Panc1 (cell line): ENCODE data around the gene VTI1A. TPM values are rescaled to one million over a fixed set of nuclear protein-coding genes. Genes with fewer than 3 reads are reported as not detected.

ENCODE experiments used
- ATAC-seq: fragments of 200-7000 bp; cut with Tn5 transposase; 2 replicates; pipeline ENCODE4 v1.9.1; 2020; ENCODE audit warnings: mild to moderate bottlenecking, moderate library complexity
- BruUV-seq: library from RNA; stranded (reverse); fragments of 400-500 nt; replicated peaks from 2 replicates; lab custom pipeline; 2021; lab: Mats Ljungman, UMichigan
- CTCF ChIA-PET: fragments of 300-600 bp; sonication (Branson Sonifier 250); formaldehyde crosslinking; loops from one replicate; lab custom pipeline; 2022; ENCODE audit warnings: antibody characterized with exemption; lab: Charles Lee
- POLR2A ChIA-PET: fragments of 300-600 bp; sonication (Branson Sonifier 250); formaldehyde crosslinking; loops from one replicate; lab custom pipeline; 2022; ENCODE audit warnings: antibody characterized with exemption; lab: Charles Lee
- DNase-seq: peaks from one replicate; pipeline ENCODE4 v3.0.0-alpha.2; 2010; ENCODE audit warnings: low read depth, low spot score
- H3K27ac ChIP-seq: 2 replicates; pipeline ENCODE4 v1.5.1; 2011; ENCODE audit warnings: mild to moderate bottlenecking, low read length, inconsistent platforms
- H3K27me3 ChIP-seq: fragments of 200-500 bp; sonication (Bioruptor generic); 2 replicates; pipeline ENCODE4 v1.6.0; 2014; ENCODE audit warnings: low read length, inconsistent platforms; ENCODE audit not compliant: control insufficient read depth, insufficient read depth
- H3K36me3 ChIP-seq: fragments of 200-500 bp; sonication (Bioruptor generic); 2 replicates; pipeline ENCODE4 v1.5.1; 2014; ENCODE audit warnings: inconsistent platforms, mild to moderate bottlenecking, low read length, moderate library complexity; ENCODE audit not compliant: control insufficient read depth, insufficient read depth
- H3K4me1 ChIP-seq: 2 replicates; pipeline ENCODE4 v1.5.1; 2011; ENCODE audit warnings: inconsistent platforms, mild to moderate bottlenecking, low read length, moderate library complexity; ENCODE audit not compliant: control insufficient read depth, insufficient read depth
- H3K4me3 ChIP-seq, 2 experiments: 2 replicates each; pipeline ENCODE4 v1.5.1; 2011 to 2012; ENCODE audit warnings: low read depth in 2 of 2, low read length in 2 of 2, mild to moderate bottlenecking in 2 of 2, inconsistent platforms in 1 of 2, moderate library complexity in 1 of 2
- H3K9me3 ChIP-seq: fragments of 200-500 bp; sonication (Bioruptor generic); 2 replicates; pipeline ENCODE4 v1.5.1; 2014; ENCODE audit warnings: low read depth, mild to moderate bottlenecking, inconsistent platforms, low read length, moderate library complexity; ENCODE audit not compliant: control insufficient read depth, insufficient read depth
- CTCF ChIP-seq: fragments of 450-650 bp; IDR thresholded peaks from 2 replicates; pipeline ENCODE4 v1.5.1; 2017; ENCODE audit warnings: mild to moderate bottlenecking
- POLR2AphosphoS5 ChIP-seq: IDR thresholded peaks from 2 replicates; pipeline ENCODE4 v1.6.1; 2012; ENCODE audit warnings: mild to moderate bottlenecking, low read depth, low read length, moderate library complexity
- REST ChIP-seq, 2 experiments: IDR thresholded peaks; 2 replicates each; pipeline ENCODE4 v1.6.1; 2011 to 2012; ENCODE audit warnings: low read depth in 2 of 2, control low read depth in 1 of 2, low read length in 1 of 2, mild to moderate bottlenecking in 1 of 2, moderate library complexity in 1 of 2; ENCODE audit not compliant: insufficient read depth in 1 of 2
- SIN3A ChIP-seq: IDR thresholded peaks from 2 replicates; pipeline ENCODE4 v1.6.1; 2012; ENCODE audit warnings: low read depth, mild to moderate bottlenecking, low read length, moderate library complexity, borderline replicate concordance; ENCODE audit not compliant: insufficient read depth
- TCF7L2 ChIP-seq: IDR thresholded peaks from 2 replicates; pipeline ENCODE4 v1.6.1; 2011; ENCODE audit warnings: mild to moderate bottlenecking, low read depth, low read length, inconsistent platforms
- in situ Hi-C: cut with HindIII; loops from 2 replicates; pipeline ENCODE4 v1.10.0; 2016; ENCODE audit warnings: low sequenced_read_pairs, low pct_unique_long_range_greater_than_20kb
- intact Hi-C: fragments of 100-400 bp; cut with micrococcal nuclease; formaldehyde crosslinking; loops from one replicate; pipeline ENCODE4 v1.10.0; 2022; ENCODE audit not compliant: unreplicated experiment
- total RNA-seq: library from RNA; stranded (reverse); gene quantifications from one replicate; pipeline ENCODE4 v1.2.1, GENCODE V29; 2021; ENCODE audit not compliant: unreplicated experiment

The VTI1A gene
- total RNA-seq, 1 experiment from 2014 or later = 36.3 TPM

DNA sequence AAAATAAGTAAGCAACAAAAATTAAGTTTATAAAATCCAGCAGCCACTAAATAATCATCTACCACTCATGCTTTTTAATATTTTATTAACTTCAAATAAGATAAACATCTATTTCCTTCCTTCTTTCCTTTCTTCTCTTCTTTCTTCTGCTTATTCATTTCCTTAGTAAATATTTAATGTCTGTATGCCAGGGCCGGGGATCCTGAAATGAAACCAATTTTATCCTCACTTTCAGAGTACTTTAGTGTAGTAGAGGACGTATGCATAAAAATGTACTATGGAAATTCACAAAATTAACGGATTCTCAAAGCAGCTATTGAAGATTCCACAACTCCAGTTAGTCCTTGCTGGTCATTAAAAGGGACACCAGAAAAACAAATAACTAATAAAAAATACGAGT, 224.7 kb downstream of the VTI1A start:
- in situ Hi-C loops (no loop called here), intact Hi-C loops (no loop called here)
- CTCF ChIA-PET = interaction anchor here (0.5 kb wide), 1 partner anchor 176 kb away, joined by 3 read pairs; no protein-coding TSS in a partner anchor
- Histone ChIP-seq H3K27ac (no peak overlapping the region), H3K4me3 (no peak overlapping the region), H3K9me3 (no peaks in the 10 kb centered on the region), H3K27me3 (no peaks in the 10 kb centered on the region), H3K36me3 (no peaks in the 10 kb centered on the region), H3K4me1 (no peaks in the 10 kb centered on the region)
- ATAC-seq (no peak), DNase-seq (no peak)
- TF ChIP-seq POLR2AphosphoS5 = no peak
- no peak for TF ChIP-seq REST (IDR thresholded peaks at IDR 0.05; ENCODE audit: insufficient read depth in 1 of 2, low read depth in 2 of 2, low read length in 1 of 2)
- no peak for TF ChIP-seq CTCF
- no peak for TF ChIP-seq TCF7L2
- TF ChIP-seq SIN3A = no peak
- POLR2A ChIA-PET = no interaction called here
- no TSS peak for BruUV-seq

GRCh38 chr10:112672706-112673105, 225.7 kb downstream of the VTI1A start:
- ChIA-PET POLR2A (no interaction called here), CTCF (no interaction called here)
- Histone ChIP-seq H3K27ac (no peak overlapping the region), H3K4me3 (no peak overlapping the region), H3K36me3 (no peaks in the 10 kb centered on the region), H3K27me3 (no peaks in the 10 kb centered on the region), H3K9me3 (no peaks in the 10 kb centered on the region), H3K4me1 (no peaks in the 10 kb centered on the region)
- no peak for TF ChIP-seq SIN3A
- TF ChIP-seq POLR2AphosphoS5 = no peak
- TF ChIP-seq TCF7L2 = no peak
- TF ChIP-seq CTCF = no peak
- TF ChIP-seq REST (IDR thresholded peaks at IDR 0.05; ENCODE audit: insufficient read depth in 1 of 2, low read depth in 2 of 2, low read length in 1 of 2) = no peak
- DNase-seq (no peak), ATAC-seq (no peak)
- intact Hi-C loops (no loop called here), in situ Hi-C loops (no loop called here)
- BruUV-seq = no TSS peak
